ENCODE results near the gene HERC4. TPM values are rescaled to one million over a fixed set of nuclear protein-coding genes. Genes with fewer than 3 reads are reported as not detected.

The HERC4 gene
- total RNA-seq, 1 experiment from 2014 or later, result 39.4 TPM

DNA sequence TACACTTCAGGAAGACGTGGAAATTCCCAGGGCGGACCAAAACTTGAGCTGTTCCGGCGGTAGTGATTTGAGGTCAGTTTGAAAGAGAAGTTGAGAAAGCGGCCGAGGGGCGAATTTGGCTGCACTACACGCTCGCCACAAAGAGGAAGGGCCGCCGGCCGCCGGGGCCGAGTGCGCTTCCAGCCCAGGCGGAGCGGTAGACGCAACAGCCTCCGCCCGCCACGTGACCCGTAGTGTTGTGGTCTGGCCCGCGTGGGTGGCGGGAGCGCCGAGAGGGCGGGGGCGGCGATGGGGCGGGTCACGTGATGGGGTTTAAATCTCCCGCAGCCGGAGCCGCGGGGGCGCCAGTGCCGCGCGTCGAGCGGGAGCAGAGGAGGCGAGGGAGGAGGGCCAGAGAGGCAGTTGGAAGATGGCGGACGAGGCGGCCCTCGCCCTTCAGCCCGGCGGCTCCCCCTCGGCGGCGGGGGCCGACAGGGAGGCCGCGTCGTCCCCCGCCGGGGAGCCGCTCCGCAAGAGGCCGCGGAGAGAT, 190.7 kb downstream of the HERC4 start, which contains the start of gene SIRT1 (continued):
- TF ChIP-seq GTF2I (CRISPR knock-in tag; conservative IDR thresholded peaks at IDR 0.05) (no peak), NFYB (CRISPR knock-in tag; conservative IDR thresholded peaks at IDR 0.05; ENCODE audit: low read depth) (no peak), TEAD1 (CRISPR knock-in tag; IDR thresholded peaks at IDR 0.05) (peak; percentile 78; the same call in 1 of the 2 replicates), TEAD4 (CRISPR knock-in tag; IDR thresholded peaks at IDR 0.05) (no peak), ESRRA (CRISPR knock-in tag; IDR thresholded peaks at IDR 0.05; ENCODE audit: borderline replicate concordance) (peak; percentile 16; the same call in 1 of the 2 replicates), ETV6 (CRISPR knock-in tag; IDR thresholded peaks at IDR 0.05) (peak; percentile 69), MYBL2 (CRISPR knock-in tag; IDR thresholded peaks at IDR 0.05) (no peak; the same call in none of the 2 replicates), TP53 (CRISPR knock-in tag; IDR thresholded peaks at IDR 0.05) (peak; percentile 56; the same call in 1 of the 2 replicates), ZNF396 (CRISPR knock-in tag; IDR thresholded peaks at IDR 0.05; ENCODE audit: borderline replicate concordance) (no peak), RELA (CRISPR knock-in tag; IDR thresholded peaks at IDR 0.05; ENCODE audit: borderline replicate concordance) (no peak), OVOL2 (CRISPR knock-in tag; IDR thresholded peaks at IDR 0.05; ENCODE audit: borderline replicate concordance) (no peak), NFATC4 (CRISPR knock-in tag; IDR thresholded peaks at IDR 0.05) (no peak), ZNF219 (CRISPR knock-in tag; IDR thresholded peaks at IDR 0.05; ENCODE audit: borderline replicate concordance) (no peak), HMGA2 (CRISPR knock-in tag; IDR thresholded peaks at IDR 0.05) (no peak), ZNF317 (CRISPR knock-in tag; IDR thresholded peaks at IDR 0.05; ENCODE audit: borderline replicate concordance, low read depth) (no peak), GRHL2 (CRISPR knock-in tag; IDR thresholded peaks at IDR 0.05; ENCODE audit: insufficient replicate concordance, severe bottlenecking) (no peak), KAT7 (CRISPR knock-in tag; IDR thresholded peaks at IDR 0.05; ENCODE audit: borderline replicate concordance) (no peak), ZNF671 (CRISPR knock-in tag; IDR thresholded peaks at IDR 0.05) (no peak), ZNF263 (CRISPR knock-in tag; IDR thresholded peaks at IDR 0.05; ENCODE audit: low read depth) (no peak)
- TF ChIP-seq, protein P1, sequence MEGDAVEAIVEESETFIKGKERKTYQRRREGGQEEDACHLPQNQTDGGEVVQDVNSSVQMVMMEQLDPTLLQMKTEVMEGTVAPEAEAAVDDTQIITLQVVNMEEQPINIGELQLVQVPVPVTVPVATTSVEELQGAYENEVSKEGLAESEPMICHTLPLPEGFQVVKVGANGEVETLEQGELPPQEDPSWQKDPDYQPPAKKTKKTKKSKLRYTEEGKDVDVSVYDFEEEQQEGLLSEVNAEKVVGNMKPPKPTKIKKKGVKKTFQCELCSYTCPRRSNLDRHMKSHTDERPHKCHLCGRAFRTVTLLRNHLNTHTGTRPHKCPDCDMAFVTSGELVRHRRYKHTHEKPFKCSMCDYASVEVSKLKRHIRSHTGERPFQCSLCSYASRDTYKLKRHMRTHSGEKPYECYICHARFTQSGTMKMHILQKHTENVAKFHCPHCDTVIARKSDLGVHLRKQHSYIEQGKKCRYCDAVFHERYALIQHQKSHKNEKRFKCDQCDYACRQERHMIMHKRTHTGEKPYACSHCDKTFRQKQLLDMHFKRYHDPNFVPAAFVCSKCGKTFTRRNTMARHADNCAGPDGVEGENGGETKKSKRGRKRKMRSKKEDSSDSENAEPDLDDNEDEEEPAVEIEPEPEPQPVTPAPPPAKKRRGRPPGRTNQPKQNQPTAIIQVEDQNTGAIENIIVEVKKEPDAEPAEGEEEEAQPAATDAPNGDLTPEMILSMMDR (IDR thresholded peaks at IDR 0.05), result no peak
- TF ChIP-seq, protein P2, sequence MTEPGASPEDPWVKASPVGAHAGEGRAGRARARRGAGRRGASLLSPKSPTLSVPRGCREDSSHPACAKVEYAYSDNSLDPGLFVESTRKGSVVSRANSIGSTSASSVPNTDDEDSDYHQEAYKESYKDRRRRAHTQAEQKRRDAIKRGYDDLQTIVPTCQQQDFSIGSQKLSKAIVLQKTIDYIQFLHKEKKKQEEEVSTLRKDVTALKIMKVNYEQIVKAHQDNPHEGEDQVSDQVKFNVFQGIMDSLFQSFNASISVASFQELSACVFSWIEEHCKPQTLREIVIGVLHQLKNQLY (CRISPR knock-in tag; IDR thresholded peaks at IDR 0.05), result no peak
- TF ChIP-seq, protein P3, sequence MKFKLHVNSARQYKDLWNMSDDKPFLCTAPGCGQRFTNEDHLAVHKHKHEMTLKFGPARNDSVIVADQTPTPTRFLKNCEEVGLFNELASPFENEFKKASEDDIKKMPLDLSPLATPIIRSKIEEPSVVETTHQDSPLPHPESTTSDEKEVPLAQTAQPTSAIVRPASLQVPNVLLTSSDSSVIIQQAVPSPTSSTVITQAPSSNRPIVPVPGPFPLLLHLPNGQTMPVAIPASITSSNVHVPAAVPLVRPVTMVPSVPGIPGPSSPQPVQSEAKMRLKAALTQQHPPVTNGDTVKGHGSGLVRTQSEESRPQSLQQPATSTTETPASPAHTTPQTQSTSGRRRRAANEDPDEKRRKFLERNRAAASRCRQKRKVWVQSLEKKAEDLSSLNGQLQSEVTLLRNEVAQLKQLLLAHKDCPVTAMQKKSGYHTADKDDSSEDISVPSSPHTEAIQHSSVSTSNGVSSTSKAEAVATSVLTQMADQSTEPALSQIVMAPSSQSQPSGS (CRISPR knock-in tag; IDR thresholded peaks at IDR 0.05; ENCODE audit: borderline replicate concordance, low read depth), result no peak
- TF ChIP-seq, protein P4, sequence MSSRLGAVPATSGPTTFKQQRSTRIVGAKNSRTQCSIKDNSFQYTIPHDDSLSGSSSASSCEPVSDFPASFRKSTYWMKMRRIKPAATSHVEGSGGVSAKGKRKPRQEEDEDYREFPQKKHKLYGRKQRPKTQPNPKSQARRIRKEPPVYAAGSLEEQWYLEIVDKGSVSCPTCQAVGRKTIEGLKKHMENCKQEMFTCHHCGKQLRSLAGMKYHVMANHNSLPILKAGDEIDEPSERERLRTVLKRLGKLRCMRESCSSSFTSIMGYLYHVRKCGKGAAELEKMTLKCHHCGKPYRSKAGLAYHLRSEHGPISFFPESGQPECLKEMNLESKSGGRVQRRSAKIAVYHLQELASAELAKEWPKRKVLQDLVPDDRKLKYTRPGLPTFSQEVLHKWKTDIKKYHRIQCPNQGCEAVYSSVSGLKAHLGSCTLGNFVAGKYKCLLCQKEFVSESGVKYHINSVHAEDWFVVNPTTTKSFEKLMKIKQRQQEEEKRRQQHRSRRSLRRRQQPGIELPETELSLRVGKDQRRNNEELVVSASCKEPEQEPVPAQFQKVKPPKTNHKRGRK (CRISPR knock-in tag; IDR thresholded peaks at IDR 0.05; ENCODE audit: borderline replicate concordance), result no peak
- TF ChIP-seq, protein P5, sequence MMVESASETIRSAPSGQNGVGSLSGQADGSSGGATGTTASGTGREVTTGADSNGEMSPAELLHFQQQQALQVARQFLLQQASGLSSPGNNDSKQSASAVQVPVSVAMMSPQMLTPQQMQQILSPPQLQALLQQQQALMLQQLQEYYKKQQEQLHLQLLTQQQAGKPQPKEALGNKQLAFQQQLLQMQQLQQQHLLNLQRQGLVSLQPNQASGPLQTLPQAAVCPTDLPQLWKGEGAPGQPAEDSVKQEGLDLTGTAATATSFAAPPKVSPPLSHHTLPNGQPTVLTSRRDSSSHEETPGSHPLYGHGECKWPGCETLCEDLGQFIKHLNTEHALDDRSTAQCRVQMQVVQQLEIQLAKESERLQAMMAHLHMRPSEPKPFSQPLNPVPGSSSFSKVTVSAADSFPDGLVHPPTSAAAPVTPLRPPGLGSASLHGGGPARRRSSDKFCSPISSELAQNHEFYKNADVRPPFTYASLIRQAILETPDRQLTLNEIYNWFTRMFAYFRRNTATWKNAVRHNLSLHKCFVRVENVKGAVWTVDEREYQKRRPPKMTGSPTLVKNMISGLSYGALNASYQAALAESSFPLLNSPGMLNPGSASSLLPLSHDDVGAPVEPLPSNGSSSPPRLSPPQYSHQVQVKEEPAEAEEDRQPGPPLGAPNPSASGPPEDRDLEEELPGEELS (CRISPR knock-in tag; IDR thresholded peaks at IDR 0.05), result peak; percentile 80
- TF ChIP-seq, protein P6, sequence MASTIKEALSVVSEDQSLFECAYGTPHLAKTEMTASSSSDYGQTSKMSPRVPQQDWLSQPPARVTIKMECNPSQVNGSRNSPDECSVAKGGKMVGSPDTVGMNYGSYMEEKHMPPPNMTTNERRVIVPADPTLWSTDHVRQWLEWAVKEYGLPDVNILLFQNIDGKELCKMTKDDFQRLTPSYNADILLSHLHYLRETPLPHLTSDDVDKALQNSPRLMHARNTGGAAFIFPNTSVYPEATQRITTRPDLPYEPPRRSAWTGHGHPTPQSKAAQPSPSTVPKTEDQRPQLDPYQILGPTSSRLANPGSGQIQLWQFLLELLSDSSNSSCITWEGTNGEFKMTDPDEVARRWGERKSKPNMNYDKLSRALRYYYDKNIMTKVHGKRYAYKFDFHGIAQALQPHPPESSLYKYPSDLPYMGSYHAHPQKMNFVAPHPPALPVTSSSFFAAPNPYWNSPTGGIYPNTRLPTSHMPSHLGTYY (CRISPR knock-in tag; IDR thresholded peaks at IDR 0.05), result no peak
- TF ChIP-seq, protein P7, sequence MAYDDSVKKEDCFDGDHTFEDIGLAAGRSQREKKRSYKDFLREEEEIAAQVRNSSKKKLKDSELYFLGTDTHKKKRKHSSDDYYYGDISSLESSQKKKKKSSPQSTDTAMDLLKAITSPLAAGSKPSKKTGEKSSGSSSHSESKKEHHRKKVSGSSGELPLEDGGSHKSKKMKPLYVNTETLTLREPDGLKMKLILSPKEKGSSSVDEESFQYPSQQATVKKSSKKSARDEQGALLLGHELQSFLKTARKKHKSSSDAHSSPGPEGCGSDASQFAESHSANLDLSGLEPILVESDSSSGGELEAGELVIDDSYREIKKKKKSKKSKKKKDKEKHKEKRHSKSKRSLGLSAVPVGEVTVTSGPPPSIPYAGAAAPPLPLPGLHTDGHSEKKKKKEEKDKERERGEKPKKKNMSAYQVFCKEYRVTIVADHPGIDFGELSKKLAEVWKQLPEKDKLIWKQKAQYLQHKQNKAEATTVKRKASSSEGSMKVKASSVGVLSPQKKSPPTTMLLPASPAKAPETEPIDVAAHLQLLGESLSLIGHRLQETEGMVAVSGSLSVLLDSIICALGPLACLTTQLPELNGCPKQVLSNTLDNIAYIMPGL (CRISPR knock-in tag; IDR thresholded peaks at IDR 0.05), result peak; percentile 67; the same call in 1 of the 2 replicates
- TF ChIP-seq, protein P8, sequence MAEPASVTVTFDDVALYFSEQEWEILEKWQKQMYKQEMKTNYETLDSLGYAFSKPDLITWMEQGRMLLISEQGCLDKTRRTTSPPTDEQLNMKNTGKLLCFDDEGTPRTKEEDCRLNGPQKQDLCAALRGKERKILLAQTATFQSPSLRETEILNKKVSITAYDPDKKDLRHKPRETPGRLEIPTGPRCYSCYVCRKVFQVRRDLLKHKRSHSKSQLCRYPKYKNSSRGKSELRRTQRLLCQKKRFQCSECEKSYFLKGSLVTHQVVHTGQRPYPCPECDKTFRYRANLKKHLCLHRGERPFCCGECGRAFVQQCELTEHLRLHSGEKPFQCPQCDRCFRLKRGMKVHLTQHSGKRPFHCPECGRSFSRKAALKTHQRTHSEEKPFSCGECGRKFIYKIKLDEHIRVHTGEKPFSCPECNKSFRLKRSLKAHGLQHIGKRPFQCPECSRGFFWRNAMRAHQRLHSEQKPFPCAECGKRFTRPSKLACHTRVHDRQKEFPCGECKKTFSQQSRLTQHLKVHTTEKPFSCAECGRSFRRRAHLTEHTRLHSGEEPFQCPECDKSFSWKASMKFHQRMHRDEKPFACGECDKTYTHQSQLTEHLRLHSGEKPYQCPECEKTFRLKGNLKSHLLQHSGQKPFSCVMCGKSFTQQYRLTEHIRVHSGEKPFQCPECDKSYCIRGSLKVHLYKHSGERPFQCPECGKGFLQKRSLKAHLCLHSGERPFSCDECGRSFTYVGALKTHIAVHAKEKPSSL (CRISPR knock-in tag; conservative IDR thresholded peaks at IDR 0.05), result no peak

All from WTC11 (cell line).